Thyroid gland (tissue), 4 donors: ENCODE results near the gene SMG6. TPM values are rescaled to one million over a fixed set of nuclear protein-coding genes. Genes with fewer than 3 reads are reported as not detected.
"Not testable (repeated sequence)": the region's sequence is repeated elsewhere in the genome, so short reads cannot be mapped to it uniquely, and the experiment has no call there.

Source experiments
- DNase-seq, 2 donors: peaks; one replicate each; pipeline ENCODE4 v3.0.0-alpha.2; 2019
- H3K27ac ChIP-seq, 3 donors: fragments of 200-600 bp; sonication (generic); 1 replicate in 2 of 3; 2 replicates in 1 of 3; pipeline ENCODE4 v1.5.1; 2016 to 2019; ENCODE audit warnings: mild to moderate bottlenecking in 1 of 3, moderate library complexity in 1 of 3
- H3K27me3 ChIP-seq: fragments of 200-600 bp; sonication (generic); one replicate; pipeline ENCODE4 v1.5.1; 2019
- H3K36me3 ChIP-seq, 2 donors: fragments of 200-600 bp; sonication (generic); one replicate each; pipeline ENCODE4 v1.5.1; 2016 to 2019
- H3K4me1 ChIP-seq, 2 donors: fragments of 200-600 bp; sonication (generic); one replicate each; pipeline ENCODE4 v1.5.1; 2017 to 2019
- H3K4me3 ChIP-seq, 3 donors: fragments of 200-600 bp; sonication (generic); replicated peaks in 1 of 3; 1 replicate in 2 of 3; 2 replicates in 1 of 3; pipeline ENCODE4 v1.5.1; 2016; ENCODE audit warnings: mild to moderate bottlenecking in 1 of 3
- H3K9me3 ChIP-seq: fragments of 200-600 bp; sonication (generic); one replicate; pipeline ENCODE4 v1.5.1; 2017
- POLR2A ChIP-seq, 2 donors: fragments of 450-650 bp; IDR thresholded peaks; one replicate each; pipeline ENCODE4 v1.6.1; 2017; ENCODE audit warnings: antibody characterized with exemption in 2 of 2, mild to moderate bottlenecking in 2 of 2, moderate library complexity in 1 of 2
- WGBS, 2 donors: methylation state at CpG; one replicate each; pipeline ENCODE4 v1.1.5; 2017; 5-methylcytosine and 5-hydroxymethylcytosine counted together
- intact Hi-C: fragments of 100-400 bp; cut with DNase I; formaldehyde crosslinking; loops from one replicate; pipeline ENCODE4 v1.15.1; 2023
- total RNA-seq, 4 donors: library from RNA; depleted of rRNA; stranded (reverse); fragments of >200 nt; gene quantifications; one replicate each; pipeline ENCODE4 v1.2.3, GENCODE V29; 2016
- TF ChIP-seq, protein P1 (sequence below), 6 experiments: fragments of 200-600 bp in 3 of 6; fragments of 450-650 bp in 3 of 6; sonication (generic) in 3 of 6; IDR thresholded peaks; one replicate each; pipeline ENCODE4 v1.5.1; 2016 to 2019; ENCODE audit warnings: antibody characterized with exemption in 6 of 6, mild to moderate bottlenecking in 2 of 6, inconsistent platforms in 1 of 6, moderate library complexity in 1 of 6

SMG6 gene
- total RNA-seq, 4 donors from 2014 or later = 26.0 to 35.9 (median 32.9) TPM

DNA sequence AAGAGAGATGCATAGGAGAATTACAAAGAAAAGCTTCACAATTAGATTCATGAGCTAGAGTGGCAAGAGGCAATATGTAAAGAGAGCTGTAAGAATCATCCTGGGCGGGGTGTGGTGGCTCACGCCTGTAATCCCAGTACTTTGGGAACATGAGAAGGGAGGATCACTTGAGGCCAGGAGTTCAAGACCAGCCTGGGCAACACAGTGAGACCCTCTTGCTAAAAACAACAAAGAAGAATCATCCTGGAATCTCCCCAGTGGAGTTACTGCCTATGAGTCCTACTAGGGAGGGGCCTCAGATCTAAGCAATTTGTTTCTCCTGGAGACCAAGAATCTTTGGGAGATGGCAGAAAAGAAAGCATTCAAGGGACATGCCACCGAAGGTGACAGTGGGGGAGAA lies 129.6 kb downstream of the SMG6 start:
- Histone ChIP-seq H3K4me3 (no peak overlapping the region), H3K4me1 (peaks cover 68 to 76% of the 10 kb centered on the region in 2 donors), H3K9me3 (no peaks in the 10 kb centered on the region), H3K27ac (peak overlapping the region; percentile 25 to 85 (median 74)), H3K27me3 (no peaks in the 10 kb centered on the region), H3K36me3 (no peaks in the 10 kb centered on the region)
- TF ChIP-seq, protein P1, sequence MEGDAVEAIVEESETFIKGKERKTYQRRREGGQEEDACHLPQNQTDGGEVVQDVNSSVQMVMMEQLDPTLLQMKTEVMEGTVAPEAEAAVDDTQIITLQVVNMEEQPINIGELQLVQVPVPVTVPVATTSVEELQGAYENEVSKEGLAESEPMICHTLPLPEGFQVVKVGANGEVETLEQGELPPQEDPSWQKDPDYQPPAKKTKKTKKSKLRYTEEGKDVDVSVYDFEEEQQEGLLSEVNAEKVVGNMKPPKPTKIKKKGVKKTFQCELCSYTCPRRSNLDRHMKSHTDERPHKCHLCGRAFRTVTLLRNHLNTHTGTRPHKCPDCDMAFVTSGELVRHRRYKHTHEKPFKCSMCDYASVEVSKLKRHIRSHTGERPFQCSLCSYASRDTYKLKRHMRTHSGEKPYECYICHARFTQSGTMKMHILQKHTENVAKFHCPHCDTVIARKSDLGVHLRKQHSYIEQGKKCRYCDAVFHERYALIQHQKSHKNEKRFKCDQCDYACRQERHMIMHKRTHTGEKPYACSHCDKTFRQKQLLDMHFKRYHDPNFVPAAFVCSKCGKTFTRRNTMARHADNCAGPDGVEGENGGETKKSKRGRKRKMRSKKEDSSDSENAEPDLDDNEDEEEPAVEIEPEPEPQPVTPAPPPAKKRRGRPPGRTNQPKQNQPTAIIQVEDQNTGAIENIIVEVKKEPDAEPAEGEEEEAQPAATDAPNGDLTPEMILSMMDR (IDR thresholded peaks at IDR 0.05) = no peak
- no peak for TF ChIP-seq POLR2A (IDR thresholded peaks at IDR 0.05)
- intact Hi-C loops = no loop called here
- DNase-seq = no peak
- 62 to 70% methylated on average over 3 of the region's 3 CpGs for WGBS, 2 donors

DNA sequence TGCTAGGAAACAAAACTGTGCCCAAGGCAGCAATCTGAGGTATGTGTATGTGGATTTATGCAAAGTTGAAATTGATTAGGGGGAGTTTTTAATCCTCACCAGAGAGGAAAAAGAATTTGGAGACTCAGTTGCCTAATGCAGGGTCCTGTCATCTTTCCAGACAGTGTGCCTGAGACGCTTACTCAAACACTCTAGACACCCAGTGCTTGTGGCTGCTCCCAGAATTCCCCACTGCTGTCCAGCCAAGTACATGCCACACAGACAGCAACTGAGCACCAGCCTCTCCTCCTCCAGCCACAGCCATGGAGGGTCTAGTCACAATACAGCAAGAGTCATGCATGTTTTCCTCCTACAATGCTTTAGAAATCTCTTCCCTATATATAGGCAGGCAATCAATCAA lies 130.6 kb downstream of the SMG6 start:
- intact Hi-C loops = no loop called here
- Histone ChIP-seq H3K36me3 (no peaks in the 10 kb centered on the region), H3K4me3 (no peak overlapping the region), H3K9me3 (no peaks in the 10 kb centered on the region), H3K27me3 (no peaks in the 10 kb centered on the region), H3K4me1 (peaks cover 59 to 66% of the 10 kb centered on the region in 2 donors), H3K27ac (peak overlapping the region; percentile 74 to 88 (median 85))
- 21 to 40% methylated on average over 1 of the region's 1 CpG for WGBS, 2 donors
- DNase-seq = peak; percentile 44 to 53
- TF ChIP-seq, protein P1 (IDR thresholded peaks at IDR 0.05) = no peak
- TF ChIP-seq POLR2A (IDR thresholded peaks at IDR 0.05) = no peak

DNA sequence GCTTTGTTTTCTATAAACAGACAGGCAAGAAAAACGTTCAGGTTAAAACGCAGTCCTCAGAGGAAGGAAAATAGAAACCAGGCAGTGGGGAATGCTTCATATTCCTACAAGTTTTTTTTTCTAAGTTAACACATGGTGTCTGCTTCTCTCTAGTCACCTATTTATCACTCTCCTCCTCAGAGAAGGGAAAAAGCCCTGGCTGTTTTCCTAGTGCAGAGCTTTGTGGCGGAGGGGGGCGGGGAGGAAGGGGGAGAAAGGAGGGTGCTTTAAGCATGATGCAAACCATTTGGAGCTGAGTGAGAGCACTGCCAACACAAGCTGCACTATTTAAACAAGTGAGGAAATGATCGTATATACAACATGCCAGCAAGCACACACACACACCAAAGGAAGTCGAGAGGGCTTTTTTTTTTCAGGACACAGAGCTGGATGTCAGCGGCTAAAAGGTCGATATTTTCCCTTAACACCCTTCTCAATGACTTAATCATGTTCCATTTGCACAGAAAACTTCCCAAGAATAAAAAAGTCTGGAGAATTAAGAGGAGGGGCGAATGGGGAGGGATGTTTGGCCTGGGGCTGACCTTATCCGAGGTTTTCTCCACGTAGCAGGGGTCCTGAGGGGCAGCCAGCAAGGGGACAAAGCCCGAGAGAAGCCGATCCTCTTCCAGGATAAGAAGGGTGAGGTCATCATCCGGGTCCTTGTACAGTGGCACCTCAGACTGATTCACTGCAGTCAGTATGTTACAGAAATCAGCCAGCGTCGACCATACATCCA lies 131.3 kb downstream of the SMG6 start:
- Histone ChIP-seq H3K9me3 (no peaks in the 10 kb centered on the region), H3K27ac (peak overlapping the region; percentile 74 to 88 (median 85)), H3K36me3 (no peaks in the 10 kb centered on the region), H3K4me3 (no peak overlapping the region), H3K4me1 (peaks cover 51 to 59% of the 10 kb centered on the region in 2 donors), H3K27me3 (no peaks in the 10 kb centered on the region)
- no peak for TF ChIP-seq POLR2A (IDR thresholded peaks at IDR 0.05)
- WGBS, 2 donors = 19 to 20% methylated on average over 16 of the region's 16 CpGs
- intact Hi-C loops = no loop called here
- DNase-seq = peak; percentile 82

DNA sequence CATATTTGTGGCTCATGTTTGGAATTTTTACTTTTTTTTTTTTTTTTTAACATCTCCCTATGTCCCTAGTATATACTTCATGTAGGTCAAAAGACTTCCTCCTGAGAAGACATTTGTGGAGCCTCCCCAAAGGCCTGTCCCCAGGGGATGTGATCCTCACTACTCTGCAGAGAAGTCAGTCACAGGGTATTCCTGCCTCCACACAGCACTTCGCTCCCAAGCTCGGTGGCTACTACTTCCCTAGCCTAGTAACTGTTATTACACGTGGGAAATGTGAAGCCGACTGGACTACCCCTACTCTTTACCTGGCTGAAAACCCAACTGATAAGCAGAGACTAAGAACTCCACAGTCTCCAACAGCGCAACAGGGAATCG lies 131.9 kb downstream of the SMG6 start:
- no peaks in the 10 kb centered on the region for H3K27me3 ChIP-seq
- intact Hi-C loops = no loop called here
- no peak for DNase-seq

DNA sequence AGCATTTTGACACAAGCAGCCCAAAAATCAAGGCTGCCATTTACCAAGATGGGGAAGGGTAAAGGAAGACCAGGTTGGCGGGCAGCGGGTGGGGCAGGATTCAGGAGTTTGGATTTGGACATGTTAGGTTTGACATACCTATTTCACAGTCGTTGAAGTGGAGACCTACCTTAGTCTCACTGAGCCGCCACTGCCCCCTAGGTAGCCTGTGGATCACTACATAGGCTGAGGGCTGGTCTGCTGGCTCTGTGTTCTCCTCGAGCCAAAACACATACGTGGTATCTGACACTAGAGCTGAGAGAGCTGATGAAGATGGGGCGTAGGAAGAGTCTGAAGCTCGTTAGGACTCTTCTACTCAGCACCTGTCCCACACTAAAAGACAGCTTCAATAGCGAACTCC lies 133.6 kb downstream of the SMG6 start:
- 89 to 91% methylated on average over 9 of the region's 9 CpGs for WGBS, 2 donors
- Histone ChIP-seq H3K27ac (no peak overlapping the region), H3K36me3 (no peaks in the 10 kb centered on the region), H3K9me3 (no peaks in the 10 kb centered on the region), H3K4me3 (no peak overlapping the region), H3K27me3 (no peaks in the 10 kb centered on the region), H3K4me1 (peaks cover 32 to 36% of the 10 kb centered on the region in 2 donors)
- intact Hi-C loops = no loop called here
- DNase-seq = no peak
- no peak for TF ChIP-seq POLR2A (IDR thresholded peaks at IDR 0.05)
- TF ChIP-seq, protein P1 (IDR thresholded peaks at IDR 0.05) = no peak

More for the DNA sequence above, 131.9 kb downstream of the SMG6 start:
- no peaks in the 10 kb centered on the region for H3K36me3 ChIP-seq
- TF ChIP-seq, protein P1 (IDR thresholded peaks at IDR 0.05) = no peak
- TF ChIP-seq POLR2A (IDR thresholded peaks at IDR 0.05) = no peak
- peaks cover 47 to 53% of the 10 kb centered on the region in 2 donors for H3K4me1 ChIP-seq
- no peaks in the 10 kb centered on the region for H3K9me3 ChIP-seq
- H3K27ac ChIP-seq = peak overlapping the region; percentile 74 to 88 (median 85)
- 22 to 35% methylated on average over 6 of the region's 6 CpGs for whole genome bisulfite sequencing, 2 donors
- H3K4me3 ChIP-seq = no peak overlapping the region

DNA sequence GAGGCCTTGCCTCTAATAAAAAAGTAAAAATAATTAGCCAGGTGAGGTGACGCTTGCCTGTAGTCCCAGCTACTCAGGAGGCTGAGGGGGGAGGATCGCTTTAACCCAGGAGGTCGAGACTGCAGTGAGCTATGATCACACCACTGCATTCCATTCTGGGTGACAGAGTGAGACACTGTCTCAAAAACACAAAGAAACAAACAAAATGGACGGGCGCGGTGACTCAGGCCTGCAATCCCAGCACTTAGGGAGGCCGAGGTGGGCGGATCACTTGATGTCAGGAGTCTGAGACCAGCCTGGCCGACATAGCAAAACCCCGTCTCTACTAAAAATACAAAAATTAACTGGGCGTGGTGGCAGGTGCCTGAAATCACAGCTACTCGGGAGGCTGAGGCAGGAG lies 137.9 kb downstream of the SMG6 start:
- DNase-seq, H3K36me3 ChIP-seq, H3K4me3 ChIP-seq, H3K9me3 ChIP-seq, H3K27ac ChIP-seq, H3K27me3 ChIP-seq, intact Hi-C loops: not testable (repeated sequence)
- peaks cover 0 to 12% of the 10 kb centered on the region in 2 donors for H3K4me1 ChIP-seq
- WGBS, 2 donors = 90 to 96% methylated on average over 12 of the region's 12 CpGs
